ENCODE data around the gene SRRT. TPM values are rescaled to one million over a fixed set of nuclear protein-coding genes. Genes with fewer than 3 reads are reported as not detected.

Gene SRRT
- total and polyA plus RNA-seq, 10 of the 15 experiments (the other 5 are each of a cell fraction or from before 2014, with no cell fraction given): 11.1 to 254 (median 111) TPM

DNA sequence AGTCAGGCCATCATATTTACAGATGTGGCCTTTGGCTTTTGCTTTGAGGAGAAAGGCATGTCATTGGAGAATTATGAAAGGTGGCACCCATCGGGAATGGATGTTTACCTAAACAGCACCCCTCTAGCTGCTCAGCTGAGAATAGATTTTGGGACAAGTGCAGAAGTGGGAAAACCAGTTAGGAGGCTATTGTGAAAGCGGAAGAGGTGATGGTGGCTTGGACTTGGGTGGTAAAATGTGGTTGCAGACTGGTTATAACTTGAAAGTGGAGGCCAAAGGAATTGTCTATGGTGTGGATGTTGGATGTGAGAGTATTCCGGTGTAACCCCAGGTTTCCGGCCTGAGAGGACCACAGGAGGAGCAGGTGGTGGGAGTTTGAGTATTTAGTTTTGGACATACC is 27.5 kb upstream of the SRRT start (continued):
- TF ChIP-seq, protein P1, sequence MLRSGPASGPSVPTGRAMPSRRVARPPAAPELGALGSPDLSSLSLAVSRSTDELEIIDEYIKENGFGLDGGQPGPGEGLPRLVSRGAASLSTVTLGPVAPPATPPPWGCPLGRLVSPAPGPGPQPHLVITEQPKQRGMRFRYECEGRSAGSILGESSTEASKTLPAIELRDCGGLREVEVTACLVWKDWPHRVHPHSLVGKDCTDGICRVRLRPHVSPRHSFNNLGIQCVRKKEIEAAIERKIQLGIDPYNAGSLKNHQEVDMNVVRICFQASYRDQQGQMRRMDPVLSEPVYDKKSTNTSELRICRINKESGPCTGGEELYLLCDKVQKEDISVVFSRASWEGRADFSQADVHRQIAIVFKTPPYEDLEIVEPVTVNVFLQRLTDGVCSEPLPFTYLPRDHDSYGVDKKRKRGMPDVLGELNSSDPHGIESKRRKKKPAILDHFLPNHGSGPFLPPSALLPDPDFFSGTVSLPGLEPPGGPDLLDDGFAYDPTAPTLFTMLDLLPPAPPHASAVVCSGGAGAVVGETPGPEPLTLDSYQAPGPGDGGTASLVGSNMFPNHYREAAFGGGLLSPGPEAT (IDR thresholded peaks at IDR 0.05; ENCODE audit: low read depth): no peak

DNA sequence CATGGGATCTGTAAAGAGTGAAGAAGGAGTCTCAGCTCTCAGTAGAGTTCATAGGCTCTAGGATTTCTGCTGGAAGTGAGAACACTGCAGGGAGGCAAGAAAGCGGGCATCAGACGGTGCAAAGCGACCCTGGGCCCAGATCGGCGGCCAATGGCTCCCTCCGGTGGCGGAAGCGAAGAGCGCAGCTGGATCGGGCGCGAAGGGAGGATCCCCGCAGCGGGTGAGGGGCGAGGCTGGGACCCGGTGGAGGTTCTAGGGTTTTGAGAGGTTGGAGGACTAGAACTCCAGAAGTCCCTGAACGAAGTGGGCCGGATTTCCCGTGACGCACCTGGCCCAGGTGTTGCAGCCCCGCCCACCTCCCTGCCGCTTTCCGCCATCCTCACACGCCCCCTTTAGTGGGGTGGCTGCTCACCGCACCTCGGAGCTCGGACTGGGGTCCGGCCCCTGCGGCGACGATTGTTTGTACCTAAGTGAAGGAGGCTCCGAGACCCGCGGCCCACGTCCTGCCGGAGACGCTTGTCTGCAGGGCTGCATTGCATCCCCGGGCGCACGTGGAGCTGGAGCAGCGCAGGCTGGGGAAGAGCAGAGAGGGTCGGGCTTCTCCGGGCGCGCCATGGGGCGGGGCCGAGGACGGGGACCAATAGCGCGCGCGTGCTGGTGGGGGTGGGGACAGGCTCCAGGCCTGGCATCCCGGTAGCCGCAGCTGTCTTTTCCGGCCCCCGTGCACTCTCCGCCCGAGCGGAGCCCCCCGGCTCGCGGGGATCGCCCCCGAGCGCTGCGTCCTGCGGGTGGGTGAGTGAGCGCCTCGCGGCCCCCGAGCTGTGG is 22.6 kb upstream of the SRRT start, which contains the start of gene SLC12A9:
TSS of gene SLC12A9 (plus strand) at position 666 of the 825 bp plus-strand sequence. CDS start 1,485 bp downstream, outside the sequence.
- BruUV-seq (replicated peaks): no TSS peak
- Histone ChIP-seq H3K9me3 (replicated peaks; ENCODE audit: control insufficient read depth, insufficient read depth, low read length) (no peaks in the 10 kb centered on the region), H3K4me1 (ENCODE audit: control insufficient read depth, insufficient read depth, low read length) (peaks cover 2% of the 10 kb centered on the region), H3K4me2 (ENCODE audit: control insufficient read depth, insufficient read depth) (peak within 1 kb of the TSS; percentile 100), H2AFZ (ENCODE audit: control insufficient read depth, low read depth, low read length) (peak within 1 kb of the TSS; percentile 95), H3K9ac (ENCODE audit: control insufficient read depth, insufficient read depth, low read length) (peak within 1 kb of the TSS; percentile 49; the same call in 1 of the 2 replicates), H3K36me3 (ENCODE audit: control insufficient read depth in 2 of 2, insufficient read depth in 2 of 2, low read length in 1 of 2) (no peaks in the 10 kb centered on the region), H3K79me2 (ENCODE audit: control insufficient read depth, insufficient read depth, low read length) (peaks cover 10% of the 10 kb centered on the region), H3K27ac (ENCODE audit: control insufficient read depth, insufficient read depth) (peak within 1 kb of the TSS; percentile 13), H3K4me3 (peak within 1 kb of the TSS; percentile 91), H4K20me1 (ENCODE audit: control insufficient read depth, insufficient read depth) (no peaks in the 10 kb centered on the region), H3K27me3 (replicated peaks in 1 of 2; ENCODE audit: control insufficient read depth in 2 of 2, insufficient read depth in 2 of 2, low read length in 1 of 2) (no peaks in the 10 kb centered on the region)
- RAD21 ChIA-PET (ENCODE audit: unreplicated experiment): interaction anchor here (0.6 to 4.6 kb wide), 19 partner anchors 9 to 1705 kb away, joined by 3 to 147 read pairs (median 4); partner anchors contain the start of genes FBXO24, POP7, SRRT and UFSP1
- CTCF ChIA-PET: interaction anchor here (0.6 to 7.7 kb wide), 37 partner anchors 9 to 561 kb away, joined by 3 to 238 read pairs (median 4); partner anchors contain the start of genes FBXO24, MOSPD3, PLOD3 and POP7
- 1% methylated on average over 69 of the region's 71 CpGs for WGBS (ENCODE audit: insufficient coverage, insufficient replicate concordance, low lambda C conversion rate, missing lambda C conversion rate)
- ATAC-seq (peak; percentile 99), DNase-seq (ENCODE audit: low read depth, low spot score) (peak; percentile 45), FAIRE-seq (peak; percentile 89)
- POLR2A ChIA-PET: interaction anchor here (0.6 to 2.2 kb wide), 10 partner anchors 23 to 366 kb away, joined by 3 to 13 read pairs (median 4); partner anchors contain the start of genes FBXO24, LRCH4, PLOD3 and POP7
- in situ Hi-C loops (cut with MboI): loop anchor here (10.0 kb wide), 2 partner anchors 147 to 377 kb away; partner anchors contain the start of genes POP7 and TSC22D4
- intact Hi-C loops (cut with micrococcal nuclease; ENCODE audit: unreplicated experiment): loop anchor here (1.0 kb wide), 3 partner anchors 53 to 288 kb away; no protein-coding TSS in a partner anchor
- SMC1A ChIA-PET (ENCODE audit: uncharacterized antibody, unreplicated experiment): interaction anchor here (0.7 to 3.7 kb wide), 15 partner anchors 10 to 374 kb away, joined by 3 to 104 read pairs (median 5); partner anchors contain the start of genes POP7, SRRT, TRIM56 and TSC22D4
- TF ChIP-seq RELA (IDR thresholded peaks at IDR 0.05; ENCODE audit: borderline replicate concordance, partially characterized antibody): peak; percentile 39
- 0 out of 2 replicates have a peak, but pooled peaks have one; percentile 19 for TF ChIP-seq MEF2A (IDR thresholded peaks at IDR 0.05; ENCODE audit: insufficient read depth, low read depth, low read length)
- TF ChIP-seq BMI1 (IDR thresholded peaks at IDR 0.05; ENCODE audit: borderline replicate concordance): no peak
- TF ChIP-seq, protein P2, sequence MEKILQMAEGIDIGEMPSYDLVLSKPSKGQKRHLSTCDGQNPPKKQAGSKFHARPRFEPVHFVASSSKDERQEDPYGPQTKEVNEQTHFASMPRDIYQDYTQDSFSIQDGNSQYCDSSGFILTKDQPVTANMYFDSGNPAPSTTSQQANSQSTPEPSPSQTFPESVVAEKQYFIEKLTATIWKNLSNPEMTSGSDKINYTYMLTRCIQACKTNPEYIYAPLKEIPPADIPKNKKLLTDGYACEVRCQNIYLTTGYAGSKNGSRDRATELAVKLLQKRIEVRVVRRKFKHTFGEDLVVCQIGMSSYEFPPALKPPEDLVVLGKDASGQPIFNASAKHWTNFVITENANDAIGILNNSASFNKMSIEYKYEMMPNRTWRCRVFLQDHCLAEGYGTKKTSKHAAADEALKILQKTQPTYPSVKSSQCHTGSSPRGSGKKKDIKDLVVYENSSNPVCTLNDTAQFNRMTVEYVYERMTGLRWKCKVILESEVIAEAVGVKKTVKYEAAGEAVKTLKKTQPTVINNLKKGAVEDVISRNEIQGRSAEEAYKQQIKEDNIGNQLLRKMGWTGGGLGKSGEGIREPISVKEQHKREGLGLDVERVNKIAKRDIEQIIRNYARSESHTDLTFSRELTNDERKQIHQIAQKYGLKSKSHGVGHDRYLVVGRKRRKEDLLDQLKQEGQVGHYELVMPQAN (conservative IDR thresholded peaks at IDR 0.05): peak; percentile 96; the same call in 1 of the 2 replicates
- TF ChIP-seq RB1 (IDR thresholded peaks at IDR 0.05; ENCODE audit: borderline replicate concordance): peak; percentile 80; the same call in 1 of the 2 replicates
- TF ChIP-seq POLR2AphosphoS5 (IDR thresholded peaks at IDR 0.05; ENCODE audit: low read length): peak; percentile 27; the same call in 1 of the 2 replicates
- TF ChIP-seq DPF2 (IDR thresholded peaks at IDR 0.05): peak; percentile 73; the same call in 1 of the 2 replicates
- TF ChIP-seq BHLHE40 (IDR thresholded peaks at IDR 0.05; ENCODE audit: borderline replicate concordance in 1 of 2, low read depth in 2 of 2, low read length in 1 of 2): peak; percentile 84 to 96; a peak in 3 of 4 replicates
- TF ChIP-seq MAX (IDR thresholded peaks at IDR 0.05; ENCODE audit: low read depth, low read length): peak; percentile 90
- TF ChIP-seq KAT2A (conservative IDR thresholded peaks at IDR 0.05; ENCODE audit: control insufficient read depth, low read depth, low read length): no peak
- TF ChIP-seq TARDBP (IDR thresholded peaks at IDR 0.05; ENCODE audit: borderline replicate concordance): no peak
- no peak for TF ChIP-seq ZSCAN29 (IDR thresholded peaks at IDR 0.05)
- TF ChIP-seq, protein P3, sequence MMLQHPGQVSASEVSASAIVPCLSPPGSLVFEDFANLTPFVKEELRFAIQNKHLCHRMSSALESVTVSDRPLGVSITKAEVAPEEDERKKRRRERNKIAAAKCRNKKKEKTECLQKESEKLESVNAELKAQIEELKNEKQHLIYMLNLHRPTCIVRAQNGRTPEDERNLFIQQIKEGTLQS (IDR thresholded peaks at IDR 0.05; ENCODE audit: borderline replicate concordance, extremely low read depth, low read depth, low read length): peak; percentile 10; the same call in 1 of the 2 replicates
- TF ChIP-seq NBN (IDR thresholded peaks at IDR 0.05): peak; percentile 79
- TF ChIP-seq NR2C1 (IDR thresholded peaks at IDR 0.05): no peak
